ENCODE measurements around the gene TRIM32. TPM values are rescaled to one million over a fixed set of nuclear protein-coding genes. Genes with fewer than 3 reads are reported as not detected.

TRIM32 gene
- total RNA-seq, 1 experiment from 2014 or later = 40.5 TPM

DNA sequence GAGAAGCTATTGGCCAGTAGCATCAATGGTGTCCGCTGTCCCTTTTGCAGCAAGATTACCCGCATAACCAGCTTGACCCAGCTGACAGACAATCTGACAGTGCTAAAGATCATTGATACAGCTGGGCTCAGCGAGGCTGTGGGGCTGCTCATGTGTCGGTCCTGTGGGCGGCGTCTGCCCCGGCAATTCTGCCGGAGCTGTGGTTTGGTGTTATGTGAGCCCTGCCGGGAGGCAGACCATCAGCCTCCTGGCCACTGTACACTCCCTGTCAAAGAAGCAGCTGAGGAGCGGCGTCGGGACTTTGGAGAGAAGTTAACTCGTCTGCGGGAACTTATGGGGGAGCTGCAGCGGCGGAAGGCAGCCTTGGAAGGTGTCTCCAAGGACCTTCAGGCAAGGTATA is 10.8 kb downstream of the TRIM32 start:
- ChIA-PET POLR2A (ENCODE audit: unreplicated experiment) (no interaction called here), CTCF (no interaction called here)
- Histone ChIP-seq H3K27ac (no peak overlapping the region), H3K9me2 (ENCODE audit: insufficient read depth) (no peaks in the 10 kb centered on the region), H3K36me3 (ENCODE audit: low read depth) (peaks cover 41% of the 10 kb centered on the region), H3K79me2 (ENCODE audit: low read depth) (peaks cover 57% of the 10 kb centered on the region), H3K9me3 (ENCODE audit: insufficient read depth, low read depth) (no peaks in the 10 kb centered on the region), H2AFZ (no peak overlapping the region), H3K27me3 (ENCODE audit: insufficient read depth, low read depth) (no peaks in the 10 kb centered on the region), H3K4me2 (no peak overlapping the region), H3K4me3 (no peak overlapping the region), H3F3A (ENCODE audit: insufficient read depth, low read depth) (peaks cover 30% of the 10 kb centered on the region; the same call in 1 of the 2 replicates), H3K4me1 (replicated peaks; ENCODE audit: insufficient read depth) (peaks cover 41% of the 10 kb centered on the region), H4K20me1 (ENCODE audit: insufficient read depth) (peaks cover 4% of the 10 kb centered on the region)
- DNase-seq = no peak
- TF ChIP-seq CTCF (conservative IDR thresholded peaks at IDR 0.05) (no peak), EZH2 (IDR thresholded peaks at IDR 0.05; ENCODE audit: low read depth) (no peak)
- no TSS peak for BruUV-seq (replicated peaks)
- intact Hi-C loops (cut with micrococcal nuclease; ENCODE audit: unreplicated experiment) = no loop called here

- peaks cover 24% of the 10 kb centered on the region; the same call in 1 of the 2 replicates for H3F3A ChIP-seq (ENCODE audit: insufficient read depth, low read depth)
- H3K4me2 ChIP-seq = peak overlapping the region; percentile 40; the same call in 1 of the 2 replicates
- BruUV-seq (replicated peaks) = no TSS peak
- peak overlapping the region; percentile 64; the same call in 1 of the 2 replicates for H3K27ac ChIP-seq
- peaks cover 38% of the 10 kb centered on the region for H3K36me3 ChIP-seq (ENCODE audit: low read depth)
- no peak overlapping the region for H2AFZ ChIP-seq
- intact Hi-C loops (cut with micrococcal nuclease; ENCODE audit: unreplicated experiment) = no loop called here
- TF ChIP-seq CTCF (conservative IDR thresholded peaks at IDR 0.05) = no peak
- TF ChIP-seq EZH2 (IDR thresholded peaks at IDR 0.05; ENCODE audit: low read depth) = no peak
- H3K27me3 ChIP-seq (ENCODE audit: insufficient read depth, low read depth) = no peaks in the 10 kb centered on the region
- CTCF ChIA-PET = no interaction called here
- POLR2A ChIA-PET (ENCODE audit: unreplicated experiment) = no interaction called here
- no peaks in the 10 kb centered on the region for H3K9me2 ChIP-seq (ENCODE audit: insufficient read depth)
- peaks cover 36% of the 10 kb centered on the region for H3K79me2 ChIP-seq (ENCODE audit: low read depth)
- DNase-seq = no peak
- H3K4me1 ChIP-seq (replicated peaks; ENCODE audit: insufficient read depth) = peaks cover 30% of the 10 kb centered on the region
- H4K20me1 ChIP-seq (ENCODE audit: insufficient read depth) = peaks cover 4% of the 10 kb centered on the region; the same call in 1 of the 2 replicates
- H3K4me3 ChIP-seq = no peak overlapping the region
- no peaks in the 10 kb centered on the region for H3K9me3 ChIP-seq (ENCODE audit: insufficient read depth, low read depth)
Measured at GRCh38 chr9:116700279-116700678, 13.2 kb downstream of the TRIM32 start.

DNA sequence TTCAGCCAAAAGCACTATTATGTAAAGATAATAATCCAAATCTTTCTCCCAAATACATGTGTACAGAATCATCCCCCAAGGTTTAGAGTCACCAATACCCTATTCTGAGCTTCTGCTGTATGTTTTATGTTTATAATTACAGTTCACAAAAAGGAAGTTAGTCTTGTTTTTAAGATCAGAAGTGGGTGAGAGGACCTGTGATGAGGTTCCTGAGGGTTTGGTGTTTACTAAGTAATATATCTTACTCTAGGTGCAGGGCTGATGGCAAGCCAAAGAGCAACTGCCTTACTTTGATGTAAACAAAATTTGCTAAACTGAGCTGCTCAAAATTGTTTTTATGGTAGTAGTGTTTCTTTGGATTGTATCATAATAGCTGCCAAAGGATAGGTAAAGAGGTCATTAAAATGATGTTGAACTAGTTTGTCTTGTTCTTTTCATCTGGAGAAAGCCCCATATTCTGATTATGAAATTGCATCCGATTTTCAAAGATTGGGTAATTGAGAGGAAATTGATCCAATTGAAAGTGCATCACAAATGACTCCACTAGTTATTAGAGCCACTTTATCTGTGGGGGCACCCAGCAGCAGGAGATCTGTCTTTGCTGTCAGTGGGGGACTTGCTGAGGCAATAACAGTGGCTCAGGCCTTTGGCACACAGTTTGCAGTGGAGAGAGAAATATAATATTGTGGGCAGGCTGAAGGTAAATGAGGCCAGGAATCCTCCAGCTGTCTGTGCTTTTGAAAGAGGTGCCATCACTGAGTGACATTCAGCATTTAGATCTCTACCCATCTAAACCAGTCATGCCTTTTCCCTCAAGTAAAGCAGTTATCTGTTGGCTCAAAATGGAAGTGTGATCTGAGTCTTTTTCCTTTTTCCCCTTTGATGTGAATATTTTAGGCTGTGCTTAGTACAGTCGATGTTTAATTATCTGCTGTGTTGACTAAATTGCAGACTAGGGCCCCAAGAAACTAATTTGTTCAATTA is 14.1 kb downstream of the TRIM32 start:
- H3K9me2 ChIP-seq (ENCODE audit: insufficient read depth) = no peaks in the 10 kb centered on the region
- no peak for TF ChIP-seq EZH2 (IDR thresholded peaks at IDR 0.05; ENCODE audit: low read depth)
- TF ChIP-seq CTCF (conservative IDR thresholded peaks at IDR 0.05) = no peak
- H3K4me2 ChIP-seq = peak overlapping the region; percentile 40
- peaks cover 38% of the 10 kb centered on the region for H3K36me3 ChIP-seq (ENCODE audit: low read depth)
- ChIA-PET POLR2A (ENCODE audit: unreplicated experiment) (no interaction called here), CTCF (no interaction called here)
- peak in 1 of 2 experiments; percentile 63 for DNase-seq
- H4K20me1 ChIP-seq (ENCODE audit: insufficient read depth) = peaks cover 4% of the 10 kb centered on the region; the same call in 1 of the 2 replicates
- peaks cover 28% of the 10 kb centered on the region for H3K79me2 ChIP-seq (ENCODE audit: low read depth)
- no peak overlapping the region for H2AFZ ChIP-seq
- intact Hi-C loops (cut with micrococcal nuclease; ENCODE audit: unreplicated experiment) = no loop called here
- H3K27me3 ChIP-seq (ENCODE audit: insufficient read depth, low read depth) = no peaks in the 10 kb centered on the region
- peak overlapping the region; percentile 64 for H3K27ac ChIP-seq
- peaks cover 30% of the 10 kb centered on the region for H3K4me1 ChIP-seq (replicated peaks; ENCODE audit: insufficient read depth)
- H3K9me3 ChIP-seq (ENCODE audit: insufficient read depth, low read depth) = no peaks in the 10 kb centered on the region
- peaks cover 24% of the 10 kb centered on the region; the same call in 1 of the 2 replicates for H3F3A ChIP-seq (ENCODE audit: insufficient read depth, low read depth)
- TSS peak; percentile 3 for BruUV-seq (replicated peaks)
- no peak overlapping the region for H3K4me3 ChIP-seq

Data from PC-9 (cell line).